NCI-H1105 (cell line): ENCODE results near the gene VAT1L.
A peak's percentile ranks its signal among the peaks of the same experiment; 100 is the strongest.
"Not testable (repeated sequence)": the region's sequence is repeated elsewhere in the genome, so short reads cannot be mapped to it uniquely, and the experiment has no call there.

Source experiments
- DNase-seq: peaks from one replicate; lab custom pipeline; 2025; lab: John Stamatoyannopoulos, UW

Gene VAT1L

GRCh38 chr16:77912617-77913016 is 124.3 kb downstream of the VAT1L start:
- no peak for DNase-seq

GRCh38 chr16:77913738-77914253 is 125.4 kb downstream of the VAT1L start:
- no peak for DNase-seq

GRCh38 chr16:77916111-77916510 is 127.7 kb downstream of the VAT1L start:
- DNase-seq, result no peak

- no peak for DNase-seq
Measured at GRCh38 chr16:77917971-77918370, 129.6 kb downstream of the VAT1L start.

- no peak for DNase-seq
Measured at GRCh38 chr16:77918809-77919707, 130.7 kb downstream of the VAT1L start.

- DNase-seq, result no peak
Measured at GRCh38 chr16:77919761-77920415, 131.5 kb downstream of the VAT1L start.

- no peak for DNase-seq
Measured at GRCh38 chr16:77920984-77921383, 132.6 kb downstream of the VAT1L start.

GRCh38 chr16:77922228-77922754 is 133.9 kb downstream of the VAT1L start:
- no peak for DNase-seq

GRCh38 chr16:77925531-77925930 is 137.2 kb downstream of the VAT1L start:
- DNase-seq, result no peak

GRCh38 chr16:77928096-77928495 is 139.7 kb downstream of the VAT1L start:
- no peak for DNase-seq

- DNase-seq, result no peak
Measured at GRCh38 chr16:77929004-77929403, 140.6 kb downstream of the VAT1L start.

- no peak for DNase-seq
Measured at GRCh38 chr16:77931058-77931457, 142.7 kb downstream of the VAT1L start.

- DNase-seq, result no peak
Measured at GRCh38 chr16:77937473-77938149, 149.2 kb downstream of the VAT1L start.

GRCh38 chr16:77938913-77939312 is 150.5 kb downstream of the VAT1L start:
- no peak for DNase-seq

GRCh38 chr16:77939968-77940367 is 151.6 kb downstream of the VAT1L start:
- DNase-seq, result no peak

- peak; percentile 87 for DNase-seq
Measured at GRCh38 chr16:77943801-77944200, 155.4 kb downstream of the VAT1L start.

- DNase-seq, result no peak
Measured at GRCh38 chr16:77944631-77945030, 156.3 kb downstream of the VAT1L start.

- no peak for DNase-seq
Measured at GRCh38 chr16:77945126-77945525, 156.8 kb downstream of the VAT1L start.

GRCh38 chr16:77946823-77947222 is 158.5 kb downstream of the VAT1L start:
- no peak for DNase-seq

GRCh38 chr16:77947590-77947989 is 159.2 kb downstream of the VAT1L start:
- DNase-seq, result not testable (repeated sequence)

GRCh38 chr16:77948835-77949234 is 160.5 kb downstream of the VAT1L start:
- DNase-seq, result no peak

GRCh38 chr16:77949445-77949844 is 161.1 kb downstream of the VAT1L start:
- DNase-seq, result no peak
